Inferior parietal cortex (tissue), 1 donor: ENCODE measurements around the gene NACA.

Source experiments
- DNase-seq: peaks from one replicate; pipeline ENCODE4 v3.0.0-alpha.2; 2016; ENCODE audit errors: extremely low spot score

NACA gene

DNA sequence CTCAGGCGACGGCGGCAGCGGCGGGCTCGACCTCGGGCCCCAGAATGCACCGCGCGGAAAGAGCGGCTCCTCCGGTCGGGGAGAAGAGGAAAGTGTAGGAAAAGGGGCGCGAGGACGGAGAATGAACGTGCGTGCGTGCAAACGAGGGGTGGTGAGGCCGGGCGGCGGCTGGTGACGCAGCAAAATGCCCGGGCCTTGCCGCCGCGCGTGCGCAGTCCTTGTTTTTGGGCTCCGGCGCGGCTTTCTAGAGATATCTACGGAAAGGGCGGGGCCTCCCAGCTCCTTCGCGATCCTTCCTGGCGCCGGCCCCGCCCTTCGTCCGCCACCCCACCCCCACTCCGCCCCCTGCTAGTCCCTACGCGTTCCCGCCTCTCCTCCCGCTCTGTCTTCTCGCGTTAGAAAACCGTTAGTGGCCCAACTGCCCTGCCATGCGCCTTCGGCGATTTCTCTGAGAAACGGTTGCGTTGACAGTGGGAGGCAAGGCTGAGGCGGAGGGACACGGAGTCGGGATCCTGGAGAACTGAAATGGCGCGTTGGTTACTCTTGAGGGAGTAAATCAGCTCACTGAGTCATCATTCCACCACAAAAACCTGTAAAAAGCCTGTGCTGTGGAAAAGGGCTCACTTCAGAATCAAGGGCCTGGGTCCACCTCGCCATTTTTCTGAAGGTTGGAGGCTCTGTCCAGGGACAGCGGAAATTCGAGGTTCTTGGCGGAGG, 36.8 kb downstream of the NACA start, which contains the start of gene PTGES3:
PTGES3 (minus strand) TSS at position 156 of the 717 bp plus-strand sequence. CDS start 285 bp downstream, outside the sequence.
- DNase-seq = peak; percentile 95

DNA sequence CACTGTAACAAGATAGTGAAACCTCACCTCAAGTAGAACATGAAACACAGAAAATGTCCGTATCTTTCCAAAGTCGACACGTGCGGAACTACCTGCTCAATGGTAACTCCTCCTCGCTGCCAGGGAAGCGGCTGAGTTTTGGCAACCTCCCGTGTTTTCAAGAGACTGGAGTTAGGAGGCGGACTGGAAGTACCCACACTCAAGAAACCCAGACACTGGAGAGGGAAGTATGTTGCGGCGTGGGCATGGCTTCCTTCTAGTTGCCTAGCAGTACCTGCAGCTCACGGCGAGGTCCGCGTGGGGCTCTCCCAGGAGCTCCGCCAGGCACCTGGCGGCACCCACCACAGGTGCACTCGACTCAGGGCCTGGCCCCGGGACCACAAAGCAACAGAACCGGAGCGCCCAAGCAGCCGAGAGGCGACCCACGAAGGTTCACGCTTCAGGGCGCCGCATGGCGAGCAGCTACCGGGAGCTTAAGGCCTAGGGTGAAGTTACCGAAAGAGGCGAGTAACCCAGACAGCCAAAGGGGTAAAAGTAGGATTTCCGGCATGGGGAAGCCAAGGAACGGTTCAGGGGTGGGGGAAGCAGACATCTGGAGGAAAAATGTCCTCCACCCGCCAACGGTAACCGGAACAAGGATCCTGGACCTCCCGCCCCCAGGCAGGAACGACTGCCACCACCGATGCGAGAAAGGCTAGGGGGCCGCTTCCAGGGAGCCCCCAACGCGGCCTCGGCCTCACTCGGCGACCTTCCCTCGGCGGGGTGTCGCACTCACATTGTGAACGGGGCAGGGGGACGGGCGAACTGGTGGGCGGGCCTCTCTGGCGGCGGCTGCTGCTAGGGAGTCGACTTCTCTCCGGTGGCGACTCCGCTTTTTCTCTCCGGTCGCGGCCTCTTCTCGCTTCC, 37.6 kb downstream of the NACA start:
- peak; percentile 42 for DNase-seq

DNA sequence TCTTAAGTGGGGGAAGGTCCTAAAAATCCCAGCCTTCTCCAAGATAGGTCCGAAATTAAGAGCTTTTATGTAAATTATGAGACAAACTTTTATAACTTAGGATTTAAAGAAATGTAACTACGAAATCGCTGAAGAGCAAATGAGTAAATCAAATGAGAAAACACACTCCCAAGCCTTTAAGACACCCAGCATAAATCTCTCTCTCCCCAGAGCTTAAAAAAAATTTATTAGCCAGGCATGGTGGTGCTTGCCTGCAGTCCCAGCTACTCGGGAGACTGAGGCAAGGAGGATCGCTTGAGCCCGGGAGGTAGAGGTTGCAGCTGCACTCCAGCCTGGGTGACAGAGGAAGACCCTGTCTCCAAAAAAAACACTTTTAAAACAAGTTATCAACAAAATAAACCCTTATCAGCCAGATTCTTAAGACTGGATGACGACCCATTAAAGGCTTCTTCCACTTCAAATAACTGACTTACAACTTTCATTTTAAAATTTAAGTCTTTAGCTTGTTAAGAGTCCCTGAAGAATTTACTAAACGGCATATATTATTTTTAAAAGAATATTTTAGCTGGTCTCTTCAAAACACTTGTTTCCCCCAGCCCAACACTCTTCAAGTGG, 40.2 kb downstream of the NACA start:
- DNase-seq = no peak

DNA sequence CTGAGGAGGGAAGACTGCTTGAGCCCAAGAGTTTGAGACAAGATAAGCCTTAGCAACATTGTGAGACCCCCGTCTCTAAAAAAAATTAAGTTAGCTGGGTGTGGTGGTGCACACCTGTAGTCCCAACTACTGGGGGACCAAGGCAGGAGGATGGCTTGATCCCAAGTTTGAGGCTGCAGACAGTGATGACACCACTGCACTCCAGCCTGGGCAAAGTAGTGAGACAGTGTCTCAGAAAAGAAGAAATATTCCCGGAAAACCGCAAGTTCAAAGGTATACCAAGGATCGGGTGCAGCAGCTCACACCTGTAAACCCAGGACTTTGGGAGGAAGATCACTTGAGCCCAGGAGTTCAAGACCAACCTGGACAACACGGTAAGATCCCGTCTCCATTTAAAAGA, 42.8 kb downstream of the NACA start:
- no peak for DNase-seq

DNA sequence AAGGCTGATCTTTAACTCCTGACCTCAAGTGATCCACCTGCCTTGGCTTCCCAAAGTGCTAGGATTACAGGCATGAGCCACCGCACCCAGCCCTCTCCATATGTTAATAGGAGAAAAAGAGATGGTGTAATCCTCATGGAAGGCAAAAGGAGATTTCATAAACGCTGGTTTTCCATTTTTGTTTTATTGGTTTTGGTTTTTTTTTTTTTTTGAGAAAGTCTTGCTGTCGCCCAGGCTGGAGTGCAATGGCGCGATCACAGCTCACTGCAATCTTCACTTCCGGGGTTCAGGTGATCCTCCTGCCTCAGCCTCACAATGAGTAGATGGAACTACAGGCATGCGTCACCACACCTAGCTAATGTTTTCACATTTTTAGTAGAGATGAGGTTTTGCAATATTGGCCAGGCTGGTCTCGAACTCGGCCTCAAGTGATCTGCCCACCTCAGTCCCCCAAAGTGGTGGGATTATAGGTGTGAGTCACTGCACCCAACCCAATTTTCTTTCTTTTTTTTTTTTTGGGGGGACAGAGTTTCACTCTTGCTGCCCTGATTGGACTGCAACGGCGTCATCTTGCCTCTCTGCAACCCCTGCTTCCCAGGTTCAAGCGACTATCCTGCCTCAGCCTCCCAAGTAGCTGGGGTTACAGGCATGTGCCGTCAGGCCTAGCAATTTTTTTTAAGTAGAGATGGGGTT, 45.1 kb downstream of the NACA start:
- DNase-seq = no peak

DNA sequence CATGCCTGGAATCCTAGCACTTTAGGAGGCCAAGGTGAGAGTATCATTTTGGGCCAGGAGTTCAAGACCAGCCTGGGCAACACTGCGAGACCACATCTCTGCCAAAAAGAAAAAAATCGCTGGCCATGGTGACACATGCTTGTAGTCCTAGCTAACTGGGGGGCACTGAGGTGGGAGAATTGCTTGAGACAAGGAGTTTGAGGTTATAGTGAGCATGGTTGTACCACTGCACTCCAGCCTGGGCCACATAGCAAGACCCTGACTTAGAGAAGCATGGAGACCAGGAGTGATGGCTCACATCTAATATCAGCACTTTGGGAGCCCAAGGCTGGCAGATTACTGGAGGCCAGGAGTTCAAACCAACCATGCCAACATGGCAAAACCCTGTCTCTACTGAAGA, 46.2 kb downstream of the NACA start:
- DNase-seq = no peak

DNA sequence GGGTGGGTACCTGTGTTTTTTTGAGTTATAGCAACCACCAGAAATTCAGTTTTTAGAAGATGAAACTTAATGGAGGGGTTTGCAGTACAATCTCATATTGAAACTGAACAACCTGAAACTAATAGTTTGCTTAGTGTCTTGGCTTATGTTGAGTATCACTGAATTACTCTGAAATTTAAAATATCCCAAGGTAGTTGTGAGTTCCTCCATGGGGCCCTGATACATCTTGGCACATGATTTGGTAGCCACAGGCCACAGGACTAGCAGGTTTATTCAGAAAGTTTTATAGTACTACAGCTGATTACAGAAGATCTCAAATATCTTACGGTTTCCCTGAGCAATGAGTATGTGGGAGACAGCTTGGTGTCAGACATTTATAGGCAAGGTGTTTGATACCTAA, 47.4 kb downstream of the NACA start:
- no peak for DNase-seq

DNA sequence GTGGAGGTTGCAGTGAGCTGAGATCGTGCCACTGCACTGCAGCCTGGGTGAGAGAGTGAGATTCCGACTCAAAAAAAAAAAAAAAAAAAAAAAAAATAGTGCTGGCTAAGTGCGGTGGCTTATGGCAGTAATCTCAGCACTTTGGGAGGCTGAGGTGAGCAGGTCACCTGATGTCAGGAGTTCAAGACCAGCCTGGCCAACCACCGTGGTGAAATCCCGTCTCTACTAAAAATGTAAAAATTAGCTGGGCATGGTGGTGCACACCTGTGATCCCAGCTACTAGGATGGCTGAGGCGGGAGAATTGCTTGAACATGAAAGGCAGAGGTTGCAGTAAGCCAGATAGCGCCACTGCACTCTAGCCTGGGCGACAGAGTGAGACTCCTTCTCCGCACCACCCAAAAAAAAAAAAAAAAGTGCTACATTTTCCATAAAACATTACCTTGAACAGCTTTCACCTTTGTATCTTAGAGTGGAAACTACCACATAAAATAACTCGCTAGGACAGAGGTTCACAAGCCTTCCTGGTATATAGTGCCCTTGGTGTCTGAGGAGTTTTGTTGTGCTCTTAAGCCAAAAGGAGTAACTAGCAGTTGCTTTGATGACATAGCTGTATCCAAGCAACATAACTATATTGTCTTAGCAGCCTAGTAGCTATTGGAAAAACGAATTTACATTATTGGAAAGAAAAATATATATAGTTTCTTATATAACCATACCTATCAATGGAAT, 48.1 kb downstream of the NACA start:
- DNase-seq = no peak

DNA sequence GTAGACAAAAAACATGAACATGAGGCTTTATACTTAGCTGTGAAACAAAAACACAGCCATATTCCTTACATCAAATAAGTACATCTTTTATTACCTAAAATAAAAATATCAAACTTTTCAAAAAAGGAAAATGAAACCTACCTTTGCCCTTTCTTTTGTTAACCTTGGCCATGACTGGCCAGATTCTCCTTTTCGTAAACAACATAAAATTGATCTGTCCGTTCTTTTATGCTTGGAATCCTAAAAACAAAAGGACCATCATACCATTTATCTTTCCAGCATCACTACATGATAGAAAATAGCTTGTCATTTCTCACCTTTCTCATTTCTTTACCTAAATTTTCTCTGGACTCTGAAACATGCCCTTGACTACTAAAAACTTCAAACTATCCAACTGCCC, 53.5 kb downstream of the NACA start:
- DNase-seq = no peak

DNA sequence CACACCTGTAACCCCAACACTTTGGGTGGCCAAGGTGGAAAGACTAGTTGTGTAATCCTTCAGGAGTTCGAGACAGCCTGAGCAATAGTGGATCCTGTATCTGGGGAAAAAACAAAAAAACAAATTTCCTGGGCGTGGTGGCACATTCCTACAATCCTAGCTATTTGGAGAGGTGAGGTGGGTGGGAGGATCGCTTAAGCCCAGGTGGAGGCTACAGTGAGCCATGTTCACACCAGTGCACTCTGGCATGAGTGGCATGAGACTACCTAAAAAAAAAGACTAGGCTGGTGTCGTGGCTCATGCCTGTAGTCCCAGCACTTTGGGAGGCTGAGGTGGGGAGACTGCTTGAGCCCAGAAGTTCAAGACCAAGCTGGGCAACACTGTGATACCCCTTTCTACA, 54.3 kb downstream of the NACA start:
- no peak for DNase-seq

DNA sequence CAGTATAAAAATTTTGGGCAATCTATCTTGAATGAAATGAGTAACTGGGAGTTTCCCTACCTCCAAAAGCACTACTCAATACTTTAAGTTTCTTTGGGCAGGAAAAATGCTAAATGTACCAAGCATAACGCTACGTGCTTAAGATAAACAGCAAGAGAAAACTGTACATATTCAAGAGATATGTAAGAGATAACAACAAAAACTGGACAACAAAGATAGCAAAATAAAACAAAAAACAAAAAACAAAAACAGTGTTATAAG, 57.0 kb downstream of the NACA start:
- DNase-seq = no peak
